Measurements from ENCODE around the gene SPON2.

- TF ChIP-seq TAF1 (IDR thresholded peaks at IDR 0.05; ENCODE audit: borderline replicate concordance, insufficient read depth, low read length): no peak
- no peak for TF ChIP-seq SIN3A (IDR thresholded peaks at IDR 0.05; ENCODE audit: borderline replicate concordance, insufficient read depth, low read length)
- TF ChIP-seq REST (IDR thresholded peaks at IDR 0.05; ENCODE audit: insufficient read depth in 1 of 2, low read depth in 2 of 2, low read length in 2 of 2): no peak
- TF ChIP-seq FOXP2 (optimal IDR thresholded peaks at IDR 0.05; ENCODE audit: borderline replicate concordance, extremely low read depth, extremely low read length, insufficient read depth): no peak
- TF ChIP-seq POLR2AphosphoS5 (IDR thresholded peaks at IDR 0.05; ENCODE audit: low read depth, low read length): no peak
These were observed 20.3 kb upstream of the SPON2 start for GRCh38 chr4:1192493-1193205.
